Ramos (cell line): ENCODE data around the gene TNFRSF18.

ENCODE experiments used
- in situ Hi-C: fragments of 300-500 bp; cut with MboI; formaldehyde crosslinking; loops from one replicate; pipeline ENCODE4 v1.14.3; 2022; ENCODE audit warnings: low sequenced_read_pairs; ENCODE audit not compliant: unreplicated experiment

The TNFRSF18 gene

GRCh38 chr1:1156140-1157032 is 50.0 kb downstream of the TNFRSF18 start:
- in situ Hi-C loops: no loop called here

GRCh38 chr1:1155258-1155657 is 51.1 kb downstream of the TNFRSF18 start:
- in situ Hi-C loops: no loop called here

- in situ Hi-C loops: no loop called here
These were observed 52.5 kb downstream of the TNFRSF18 start for GRCh38 chr1:1153874-1154273.
